ENCODE measurements around the gene FAF2.

- TF ChIP-seq CTCF (conservative IDR thresholded peaks at IDR 0.05) (no peak), ZFX (IDR thresholded peaks at IDR 0.05) (no peak)
Measured at GRCh38 chr5:176409765-176410164, 38.4 kb upstream of the FAF2 start.
